Amniotic stem cell (primary cell): ENCODE data around the gene C16orf78.

Experiments
- DNase-seq: peaks from one replicate; lab custom pipeline; 2025; lab: John Stamatoyannopoulos, UW

The C16orf78 gene

GRCh38 chr16:49431591-49432290, 58.1 kb downstream of the C16orf78 start:
- DNase-seq, result no peak

- no peak for DNase-seq
These were observed 61.1 kb downstream of the C16orf78 start for GRCh38 chr16:49434733-49435132.

GRCh38 chr16:49436181-49436580, 62.6 kb downstream of the C16orf78 start:
- no peak for DNase-seq

GRCh38 chr16:49437344-49437743, 63.7 kb downstream of the C16orf78 start:
- no peak for DNase-seq

GRCh38 chr16:49439050-49439449, 65.4 kb downstream of the C16orf78 start:
- no peak for DNase-seq

- no peak for DNase-seq
These were observed 66.1 kb downstream of the C16orf78 start for GRCh38 chr16:49439676-49440075.

- DNase-seq, result no peak
These were observed 66.8 kb downstream of the C16orf78 start for GRCh38 chr16:49440156-49441065.

- DNase-seq, result no peak
These were observed 67.8 kb downstream of the C16orf78 start for GRCh38 chr16:49441366-49441780.

- DNase-seq, result no peak
These were observed 69.2 kb downstream of the C16orf78 start for GRCh38 chr16:49442805-49443204.

GRCh38 chr16:49443576-49443975, 70.0 kb downstream of the C16orf78 start:
- no peak for DNase-seq

GRCh38 chr16:49446805-49447204, 73.2 kb downstream of the C16orf78 start:
- no peak for DNase-seq
